GM18867 (cell line): ENCODE results near the gene SORCS2.

Experiments used
- ATAC-seq: cut with Tn5 transposase; IDR thresholded peaks from one replicate; pipeline ENCODE4 v1.9.1; 2021; ENCODE audit warnings: mild to moderate bottlenecking, moderate library complexity; ENCODE audit not compliant: unreplicated experiment

The SORCS2 gene

DNA sequence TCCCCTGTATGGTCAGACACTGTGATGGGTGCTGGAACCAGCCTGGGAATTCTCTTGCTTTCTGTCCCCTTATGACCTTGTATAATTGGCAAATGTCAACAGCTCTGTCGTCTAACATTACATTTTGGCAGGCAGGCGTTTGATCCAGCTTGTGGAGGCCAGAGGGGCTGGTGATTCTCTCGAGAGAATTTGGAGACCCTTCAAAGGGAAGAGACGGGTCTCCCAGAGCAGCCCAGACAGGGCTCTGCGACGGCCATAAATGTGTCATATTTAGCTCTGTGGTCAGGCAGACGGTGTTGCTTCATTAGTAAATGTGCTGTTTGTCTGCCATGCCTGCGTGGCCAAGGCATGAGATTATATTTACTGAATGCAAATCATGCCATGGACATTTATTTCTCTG lies 68.7 kb downstream of the SORCS2 start:
- no peak for ATAC-seq

DNA sequence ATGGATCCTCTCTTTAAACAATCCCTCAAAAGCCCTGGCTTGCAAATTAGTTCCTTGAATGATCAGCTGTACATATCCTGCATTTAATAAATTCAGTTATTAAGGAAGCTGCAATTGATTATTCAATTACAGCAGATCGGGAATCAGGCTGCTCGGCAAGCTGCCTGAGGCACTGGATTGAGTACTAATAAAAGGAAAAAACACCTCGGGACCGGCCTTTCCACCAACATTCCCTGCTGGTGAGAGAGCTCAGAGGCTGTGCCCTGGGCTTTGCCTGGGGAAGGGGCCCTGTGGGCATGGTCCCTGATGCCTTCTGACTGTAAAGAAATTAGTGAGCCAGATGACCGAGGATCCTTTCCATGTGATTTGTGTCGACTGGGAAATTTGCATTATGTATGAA lies 69.2 kb downstream of the SORCS2 start:
- no peak for ATAC-seq

DNA sequence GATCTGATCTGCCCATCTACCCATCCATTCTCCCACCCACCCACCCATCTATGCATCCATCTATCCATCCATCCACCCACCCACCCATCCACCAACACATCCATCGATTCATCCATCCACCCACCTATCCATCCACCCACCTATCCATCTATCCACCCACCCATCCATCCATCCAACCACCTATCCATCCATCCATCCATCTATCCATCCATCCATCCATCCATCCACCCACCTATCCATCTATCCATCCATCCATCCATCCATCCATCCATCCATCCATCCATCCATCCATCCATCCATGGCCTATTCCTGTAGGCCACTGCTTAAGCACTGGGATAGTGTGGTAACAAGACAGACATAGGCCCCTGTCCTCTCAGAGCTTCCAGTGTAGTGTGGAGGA lies 69.8 kb downstream of the SORCS2 start:
- no peak for ATAC-seq

DNA sequence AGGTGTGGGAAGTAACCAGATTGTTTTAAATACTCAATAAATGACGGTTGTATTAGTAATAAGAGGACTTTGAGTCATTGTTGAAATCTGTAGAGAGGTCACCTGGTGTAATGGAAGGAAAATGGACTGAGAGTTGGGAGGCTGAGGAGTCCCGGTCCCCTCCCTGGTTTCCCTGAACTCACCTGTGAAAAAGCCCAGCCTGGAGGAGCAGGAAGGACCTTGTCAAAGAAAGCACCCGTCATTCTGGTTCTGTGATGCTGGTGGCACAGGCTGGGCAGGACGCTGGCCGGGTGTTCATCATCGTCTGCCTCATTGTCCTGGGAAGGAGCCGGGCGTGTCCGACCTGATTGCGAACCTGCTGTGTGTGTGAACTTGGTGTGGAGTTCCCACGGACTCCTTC lies 70.8 kb downstream of the SORCS2 start:
- no peak for ATAC-seq

DNA sequence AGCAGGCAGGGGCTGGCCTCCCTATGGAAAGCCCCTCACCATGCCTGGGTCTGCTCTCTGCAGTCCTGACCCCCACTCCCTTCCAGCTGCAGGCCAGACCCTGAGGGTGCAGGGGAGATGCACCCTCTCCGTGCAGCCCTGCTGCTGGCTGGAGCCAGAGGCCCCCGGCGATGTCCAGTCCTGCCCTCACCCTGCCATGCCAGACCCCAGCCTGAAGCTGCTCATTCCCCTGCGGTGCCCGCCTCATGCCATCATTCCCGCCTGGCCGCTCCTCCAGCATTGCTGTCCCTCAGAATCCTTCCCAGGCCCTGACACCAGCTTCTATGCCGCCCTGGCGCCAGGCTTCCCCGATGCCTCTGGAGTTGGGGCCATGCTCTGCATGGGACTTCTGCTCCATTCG lies 72.4 kb downstream of the SORCS2 start:
- ATAC-seq, result no peak

DNA sequence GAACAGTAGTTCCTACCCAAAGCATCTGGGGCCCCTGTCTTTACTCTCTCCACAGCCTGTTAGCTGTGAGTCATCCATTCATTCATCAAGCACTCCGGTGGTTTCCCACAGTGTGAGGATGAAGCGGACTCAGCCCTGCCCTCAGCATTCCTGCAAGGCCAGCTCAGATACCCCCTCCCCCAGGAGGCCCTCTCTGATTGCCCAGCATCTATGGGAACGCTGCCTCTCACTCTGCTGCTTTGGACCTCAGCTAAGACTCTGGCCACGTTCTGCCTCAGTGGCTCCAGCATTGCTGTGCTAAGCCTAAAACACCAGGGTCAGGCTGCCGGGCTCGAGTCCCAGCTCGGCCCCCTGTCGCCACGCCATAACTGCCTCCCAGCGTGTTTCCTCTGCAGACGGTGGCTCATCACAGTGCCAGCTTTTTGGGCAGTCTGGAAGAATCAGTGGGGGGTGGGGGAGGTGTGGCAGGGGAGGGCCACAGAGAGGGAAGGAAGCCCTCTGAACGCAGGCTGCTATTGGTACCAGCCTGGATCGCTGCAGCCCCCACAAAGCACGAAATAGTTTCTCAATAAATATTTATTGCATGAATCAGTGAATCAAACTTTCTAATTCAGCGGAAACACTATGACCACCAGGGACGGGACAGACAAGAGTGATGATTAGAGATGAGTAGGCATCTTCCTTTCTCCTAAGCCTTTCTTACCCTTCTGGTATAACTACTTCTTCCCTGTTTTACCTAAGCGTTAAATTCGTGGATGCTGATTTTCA lies 74.4 kb downstream of the SORCS2 start:
- ATAC-seq, result no peak

DNA sequence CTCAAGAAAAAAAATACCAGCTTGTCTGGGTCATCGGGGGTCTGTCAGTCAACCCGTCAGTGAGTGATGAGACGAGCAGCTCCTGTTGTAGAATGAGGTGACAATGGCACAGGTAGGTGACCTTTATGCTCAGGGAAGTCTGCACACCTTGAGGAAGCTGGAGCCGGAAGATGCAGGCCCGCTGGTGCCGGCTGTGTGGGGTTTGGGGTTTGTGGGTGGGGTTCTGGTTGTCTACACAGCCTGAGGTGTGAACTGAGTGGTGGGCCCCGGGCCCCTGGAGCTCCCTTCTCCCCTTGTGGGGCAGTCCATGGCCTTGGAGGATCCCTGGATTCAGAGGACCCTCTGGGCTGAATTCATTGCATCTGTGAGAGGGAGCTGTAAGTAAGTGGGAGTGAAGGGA lies 75.5 kb downstream of the SORCS2 start:
- no peak for ATAC-seq

DNA sequence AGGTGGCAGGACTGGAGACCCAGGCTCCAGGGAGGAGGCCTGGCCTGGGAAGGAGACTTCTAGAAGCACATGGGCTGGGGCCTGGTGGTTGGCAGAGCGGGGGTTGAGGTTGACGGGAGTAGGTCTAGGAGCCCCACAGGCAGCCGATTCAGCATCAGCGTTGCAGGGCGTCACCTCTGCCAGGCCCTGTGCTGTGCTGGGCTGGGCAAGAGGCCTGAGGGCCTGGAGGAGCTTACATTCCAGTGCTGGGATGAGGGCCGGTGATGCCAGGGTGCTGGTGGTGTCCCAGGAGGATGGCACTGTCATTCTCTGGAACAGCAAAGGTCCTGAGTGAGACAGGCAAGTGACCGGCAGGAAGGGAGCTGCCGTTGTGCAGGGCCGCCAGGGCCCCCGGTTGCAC lies 76.6 kb downstream of the SORCS2 start:
- ATAC-seq, result no peak

DNA sequence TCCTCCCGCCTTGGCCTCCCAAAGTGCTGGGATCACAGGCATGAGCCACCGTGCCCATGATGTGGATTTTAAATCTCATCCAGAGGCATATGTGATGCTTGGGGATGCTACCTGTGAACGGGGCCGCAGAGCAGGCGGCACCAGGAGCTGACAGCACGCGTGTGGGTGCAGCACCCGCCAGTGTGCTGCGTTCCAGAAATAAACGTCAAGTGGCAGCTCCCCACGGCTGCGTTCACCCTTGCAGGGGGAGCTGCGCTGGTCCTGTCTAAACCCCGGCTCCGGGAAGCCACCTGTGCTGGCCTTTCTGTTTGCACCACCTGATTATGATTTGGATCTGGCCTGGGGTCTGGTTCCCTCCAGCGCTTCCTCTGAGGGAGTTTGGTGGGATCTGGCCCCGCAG lies 77.8 kb downstream of the SORCS2 start:
- ATAC-seq, result no peak

DNA sequence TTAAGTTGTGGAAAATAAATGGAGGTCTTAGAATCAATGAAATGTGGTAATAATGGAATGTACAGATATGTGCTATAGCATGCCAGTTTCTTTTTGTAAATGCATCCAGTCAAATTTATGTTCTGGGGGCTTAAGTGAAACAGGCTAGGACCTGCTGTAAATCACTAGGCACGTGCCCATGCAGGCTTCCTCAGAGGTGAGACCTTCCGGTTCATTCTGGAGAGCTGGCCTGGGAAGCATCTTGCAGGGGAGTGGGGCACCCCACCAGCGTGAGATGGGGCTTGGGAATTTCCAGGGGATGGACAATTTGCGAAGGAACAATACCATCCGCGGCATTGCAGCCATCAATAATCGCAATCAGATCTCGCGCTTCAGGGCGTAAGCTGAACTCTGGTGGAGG lies 80.1 kb downstream of the SORCS2 start:
- ATAC-seq, result no peak

DNA sequence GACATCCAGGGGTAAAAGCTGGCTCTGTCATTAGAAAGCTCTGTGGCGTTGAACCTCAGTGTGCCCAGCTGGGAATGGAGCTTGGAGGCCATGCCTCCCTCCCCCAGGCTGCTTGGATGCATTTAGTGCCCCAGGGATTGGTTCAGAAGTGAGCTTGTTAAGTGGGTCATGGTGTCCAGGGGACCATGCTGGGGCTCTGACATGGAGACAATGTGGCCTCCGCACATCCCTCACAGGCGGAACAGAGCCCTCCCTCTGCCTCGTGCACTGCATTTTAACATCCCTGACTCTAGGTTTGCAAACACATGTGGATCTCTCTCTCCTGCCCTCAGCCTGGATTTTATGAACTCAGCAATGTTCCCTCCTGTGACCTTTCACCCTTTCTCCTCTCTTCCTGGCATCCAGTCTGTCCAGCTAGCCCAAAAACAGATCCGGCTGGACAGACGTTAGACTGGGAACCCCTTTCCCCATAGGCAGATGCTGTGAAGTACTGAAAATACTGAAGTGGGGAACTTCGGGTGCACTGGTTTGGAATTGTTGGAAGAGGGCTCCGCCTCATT lies 81.5 kb downstream of the SORCS2 start:
- ATAC-seq, result no peak

DNA sequence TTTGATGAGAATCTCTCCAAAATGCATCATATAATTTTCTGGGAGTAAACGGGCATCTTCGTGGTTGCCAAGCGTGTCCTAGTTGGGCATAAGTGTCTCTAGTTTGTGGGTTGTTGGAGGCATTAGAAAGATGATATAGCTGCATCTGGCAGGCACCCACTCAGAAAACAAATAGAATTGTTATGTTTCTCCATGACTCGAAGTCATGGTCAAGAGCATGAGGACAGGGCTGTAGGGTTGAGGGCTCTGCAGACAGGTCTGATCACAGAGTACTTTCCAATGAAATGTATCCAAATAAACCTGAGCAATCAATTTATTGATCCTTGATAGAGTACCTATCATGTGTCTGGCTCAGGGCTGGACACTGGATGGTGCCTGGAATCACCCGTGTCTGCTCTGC lies 82.7 kb downstream of the SORCS2 start:
- no peak for ATAC-seq

DNA sequence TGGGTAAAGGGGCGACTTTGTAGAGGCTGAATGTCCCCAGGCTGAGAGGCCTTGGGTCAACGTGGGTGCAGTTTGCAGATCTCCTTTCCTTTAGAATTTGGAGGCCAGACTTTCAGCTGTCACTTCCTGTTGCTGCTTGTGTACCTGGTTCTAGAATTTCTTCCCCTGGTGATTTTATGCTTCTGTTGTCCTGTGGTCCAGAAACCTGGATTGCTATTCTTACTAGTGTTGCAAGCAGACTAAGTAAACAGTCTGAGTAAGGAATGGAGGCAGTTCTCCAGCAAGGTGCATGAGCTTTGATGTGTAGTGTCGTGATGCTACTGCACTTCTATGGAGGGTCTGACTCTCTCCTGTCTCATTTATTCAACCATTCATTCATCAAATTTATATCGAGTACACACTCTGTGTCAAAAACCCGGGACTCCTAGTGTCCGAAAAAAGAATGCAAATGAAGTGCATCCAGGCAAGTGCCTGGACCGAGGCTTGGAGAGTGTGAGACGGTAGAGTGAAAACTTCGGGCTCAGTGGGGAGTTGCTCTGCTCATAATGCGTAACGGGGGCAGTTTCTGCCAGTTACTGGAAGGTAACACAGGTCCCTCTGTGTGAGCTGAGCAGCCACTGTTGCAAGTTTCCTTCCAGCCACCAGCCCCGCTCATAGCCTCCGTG lies 83.3 kb downstream of the SORCS2 start:
- ATAC-seq, result no peak

DNA sequence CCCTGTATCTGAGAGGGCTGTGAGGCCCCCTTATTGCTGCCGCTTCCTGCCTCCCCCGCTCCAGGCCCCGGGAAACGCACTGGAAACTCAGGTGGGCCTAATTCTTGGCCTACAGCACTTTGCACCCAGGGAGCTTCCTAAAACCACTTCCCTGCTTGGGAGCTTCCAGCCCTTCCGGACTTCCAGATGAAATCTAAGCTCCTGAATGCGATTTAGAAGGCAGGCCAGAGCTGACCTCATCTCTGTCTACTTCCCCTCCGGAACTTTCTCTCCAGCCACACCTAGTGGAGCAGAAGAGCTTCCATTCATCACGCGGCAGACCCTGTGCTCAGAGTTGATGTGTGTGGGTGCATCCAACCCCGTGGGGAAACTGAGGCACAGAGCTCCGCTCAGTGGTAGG lies 84.2 kb downstream of the SORCS2 start:
- ATAC-seq, result no peak

DNA sequence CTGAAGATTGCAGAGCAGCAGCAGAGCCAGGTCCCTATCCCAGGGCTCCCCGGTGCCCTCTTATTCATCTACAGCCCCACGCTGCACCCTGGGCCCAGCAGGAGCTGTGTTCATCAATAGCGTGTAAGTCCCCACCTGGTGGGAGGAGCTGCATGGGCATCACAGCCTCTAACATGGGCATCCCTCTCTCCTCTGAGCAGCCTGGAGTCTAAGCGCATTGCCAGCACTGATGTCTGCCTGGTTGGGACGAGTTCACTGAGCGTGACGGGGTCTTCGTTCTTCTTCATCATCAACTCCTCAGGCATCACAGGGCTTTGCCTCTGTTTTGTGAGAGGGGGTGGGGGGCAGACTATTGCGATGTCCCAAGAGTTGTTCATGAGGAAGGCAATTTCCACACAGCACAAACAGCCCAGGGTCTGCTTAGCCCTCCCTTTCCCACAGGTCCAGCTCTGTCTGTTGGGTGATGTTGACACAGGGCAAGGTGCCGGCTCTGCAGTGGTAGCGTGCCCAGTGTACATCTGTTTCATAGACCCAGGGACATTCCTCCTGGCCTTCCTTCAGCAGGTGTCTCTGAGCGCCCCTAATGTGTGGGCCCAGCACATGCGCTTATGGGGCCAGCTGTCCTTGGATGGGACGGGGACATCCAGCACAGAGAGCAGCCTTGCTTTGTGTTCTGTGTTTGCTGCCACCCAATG lies 85.9 kb downstream of the SORCS2 start:
- no peak for ATAC-seq

DNA sequence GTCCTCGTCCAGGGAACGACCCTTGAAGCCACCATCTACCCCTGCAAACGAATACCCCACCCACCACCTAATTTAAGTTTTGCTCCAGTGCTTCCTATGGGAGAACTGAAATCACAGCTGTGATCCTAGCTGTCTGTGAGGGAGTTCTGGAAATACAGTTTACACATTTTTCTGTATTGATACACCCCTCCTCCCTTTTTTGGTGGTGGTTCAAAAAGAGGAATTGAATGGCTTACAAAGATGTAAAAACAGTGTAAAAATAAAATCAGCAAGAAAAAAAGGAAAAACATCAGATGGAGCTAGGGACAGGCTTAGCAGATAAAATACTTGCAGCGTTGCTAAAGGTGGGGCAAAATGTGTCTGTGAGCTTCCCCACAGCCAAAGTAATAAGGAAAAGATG lies 86.6 kb downstream of the SORCS2 start:
- no peak for ATAC-seq

DNA sequence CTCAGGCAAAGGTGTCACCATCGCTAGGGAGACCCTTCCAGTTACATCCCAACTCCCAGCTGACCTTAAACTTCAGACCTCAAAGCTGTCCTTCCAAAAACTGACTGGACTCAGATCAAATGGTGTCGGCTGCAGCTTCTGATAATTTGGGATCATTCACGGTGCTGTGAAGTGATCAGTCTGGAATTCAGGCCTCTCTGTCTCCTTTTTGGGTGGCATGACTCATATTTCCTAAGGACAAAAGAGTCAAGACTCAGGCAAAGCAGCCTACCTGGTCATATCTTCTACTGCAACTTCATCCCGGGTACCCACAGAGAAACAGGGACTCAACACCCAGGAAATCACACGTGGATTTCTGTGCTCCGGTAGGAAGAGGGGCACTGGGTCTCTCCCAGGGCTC lies 87.6 kb downstream of the SORCS2 start:
- ATAC-seq, result no peak

DNA sequence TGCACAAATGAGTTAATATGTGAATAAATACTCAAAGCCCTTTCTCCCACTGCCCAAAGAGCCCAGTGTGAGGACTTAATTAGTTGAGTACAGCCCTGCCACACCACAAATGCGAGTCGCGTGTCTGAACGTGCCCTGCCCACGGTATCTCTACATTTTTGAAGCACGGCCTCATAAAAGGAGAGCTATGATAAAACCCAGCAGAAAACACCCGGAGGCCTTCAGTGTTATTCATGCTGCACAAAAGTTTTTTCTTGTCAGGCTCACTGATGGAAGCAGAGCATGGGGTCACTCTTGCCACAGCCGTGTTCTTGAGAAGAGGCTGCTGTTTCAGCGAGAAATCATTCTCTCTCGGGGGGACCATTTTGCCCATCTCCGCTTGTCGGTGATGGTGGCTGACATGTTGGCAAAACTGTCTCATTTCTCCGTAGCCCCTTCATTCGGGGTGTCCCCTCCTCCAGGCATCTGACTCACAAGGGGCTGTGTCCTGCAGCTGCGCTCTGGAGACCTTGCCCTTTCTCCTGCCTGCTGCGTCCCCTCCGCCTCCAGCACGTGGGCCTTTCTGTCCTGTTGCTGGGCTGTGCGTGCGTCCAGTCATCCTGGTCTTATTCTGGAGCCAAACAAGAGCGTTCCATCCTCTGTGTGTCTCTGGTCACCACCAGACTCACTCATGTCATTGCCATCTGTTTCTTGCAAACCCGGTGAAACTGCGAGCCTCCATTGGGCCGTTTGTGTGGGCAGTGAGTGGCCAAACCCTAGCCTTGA lies 88.8 kb downstream of the SORCS2 start:
- ATAC-seq, result no peak

DNA sequence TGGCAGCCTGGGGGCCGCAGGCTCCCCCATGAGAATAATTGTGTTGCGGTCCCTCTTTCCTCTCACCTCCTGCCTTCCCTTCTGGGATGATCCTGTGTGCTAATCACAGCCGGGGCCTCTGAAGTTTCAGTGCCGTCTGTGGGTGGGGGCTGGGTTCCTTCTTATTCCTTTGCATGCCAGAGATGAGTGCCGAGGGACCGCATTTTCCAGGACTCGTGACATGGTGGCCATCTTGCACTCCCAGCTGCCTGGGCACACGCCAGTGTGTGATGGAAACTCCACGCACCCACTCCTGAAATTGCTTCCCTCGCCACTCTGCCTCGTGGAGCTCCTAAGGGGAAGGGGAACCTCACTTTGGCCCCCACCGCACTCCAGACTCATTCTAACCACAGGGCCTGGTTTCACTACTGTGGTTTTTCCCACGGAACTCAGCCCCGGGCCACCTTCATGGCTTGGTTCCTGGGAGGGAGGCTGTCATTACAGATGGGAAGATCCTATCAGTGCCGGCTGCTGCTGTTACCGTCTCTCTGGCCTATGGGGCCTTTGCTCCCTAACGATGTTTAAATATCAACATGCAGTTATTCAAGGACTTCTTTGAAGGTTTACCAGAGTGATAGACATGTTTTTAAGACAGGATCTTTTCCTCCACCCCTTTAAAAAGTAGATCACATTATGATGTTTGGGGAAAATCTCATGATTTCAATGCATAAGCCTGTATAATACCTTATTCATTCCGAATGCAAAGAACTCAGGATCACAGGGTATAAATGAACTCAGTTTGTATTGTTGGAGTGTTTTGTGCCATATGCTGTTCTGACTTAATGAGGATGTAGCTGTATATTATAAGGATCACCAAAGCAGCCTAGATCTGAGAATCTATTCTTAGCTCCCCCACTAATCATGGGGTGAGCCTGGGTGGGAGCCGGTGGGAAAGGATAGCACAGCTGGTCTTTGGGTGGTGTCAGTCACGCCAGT lies 89.6 kb downstream of the SORCS2 start:
- no peak for ATAC-seq
